ENCODE data around the gene MYO5C. TPM values are rescaled to one million over a fixed set of nuclear protein-coding genes. Genes with fewer than 3 reads are reported as not detected.
A peak's percentile ranks its signal among the peaks of the same experiment; 100 is the strongest.

The MYO5C gene
- total and polyA plus RNA-seq, 12 donors = 0.81 to 10.7 (median 2.5) TPM

DNA sequence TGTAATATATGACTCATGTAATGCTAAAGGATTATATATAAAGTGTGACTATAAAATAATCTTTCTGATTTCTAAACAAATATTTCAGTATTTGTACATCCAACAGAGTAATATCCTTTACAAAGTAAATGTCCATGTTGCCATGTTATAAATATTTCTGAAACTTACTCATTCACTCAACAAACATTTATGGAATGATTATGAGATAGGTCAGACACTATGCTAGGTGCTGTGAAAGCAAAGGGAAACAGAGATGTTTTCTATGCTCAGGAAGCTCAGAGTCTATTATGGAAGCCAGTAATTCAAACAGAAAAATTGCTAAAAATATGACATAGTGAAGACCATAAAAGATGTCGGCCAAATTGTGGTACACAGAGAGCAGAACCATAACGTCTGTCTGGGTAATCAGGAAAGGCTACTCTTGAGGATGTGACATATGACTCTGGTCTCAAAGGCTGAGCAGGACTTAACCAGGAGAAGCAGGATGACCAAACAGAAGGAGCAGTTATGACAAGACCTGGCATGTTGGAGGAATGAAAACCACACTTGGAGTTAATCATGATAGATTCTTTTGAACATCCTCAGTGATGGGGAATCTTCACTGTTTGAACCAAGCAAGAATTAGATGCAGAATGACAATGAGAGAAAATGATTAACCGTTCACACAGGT lies 39.0 kb upstream of the MYO5C start:
- DNase-seq = no peak
- no peak for TF ChIP-seq CTCF (IDR thresholded peaks at IDR 0.05)
- TF ChIP-seq POLR2A (IDR thresholded peaks at IDR 0.05) = no peak
- Histone ChIP-seq H3K36me3 (replicated peaks in 1 of 2) (no peaks in the 10 kb centered on the region), H3K4me1 (replicated peaks in 1 of 2) (no peaks in the 10 kb centered on the region), H3K4me3 (no peak overlapping the region), H3K27me3 (no peaks in the 10 kb centered on the region), H3K27ac (no peak overlapping the region), H3K9me3 (replicated peaks in 1 of 3) (no peaks in the 10 kb centered on the region)
- 85 to 94% (median 90%) methylated on average over 3 of the region's 3 CpGs for WGBS, 4 donors
- intact Hi-C loops (cut with DNase I) = no loop called here

DNA sequence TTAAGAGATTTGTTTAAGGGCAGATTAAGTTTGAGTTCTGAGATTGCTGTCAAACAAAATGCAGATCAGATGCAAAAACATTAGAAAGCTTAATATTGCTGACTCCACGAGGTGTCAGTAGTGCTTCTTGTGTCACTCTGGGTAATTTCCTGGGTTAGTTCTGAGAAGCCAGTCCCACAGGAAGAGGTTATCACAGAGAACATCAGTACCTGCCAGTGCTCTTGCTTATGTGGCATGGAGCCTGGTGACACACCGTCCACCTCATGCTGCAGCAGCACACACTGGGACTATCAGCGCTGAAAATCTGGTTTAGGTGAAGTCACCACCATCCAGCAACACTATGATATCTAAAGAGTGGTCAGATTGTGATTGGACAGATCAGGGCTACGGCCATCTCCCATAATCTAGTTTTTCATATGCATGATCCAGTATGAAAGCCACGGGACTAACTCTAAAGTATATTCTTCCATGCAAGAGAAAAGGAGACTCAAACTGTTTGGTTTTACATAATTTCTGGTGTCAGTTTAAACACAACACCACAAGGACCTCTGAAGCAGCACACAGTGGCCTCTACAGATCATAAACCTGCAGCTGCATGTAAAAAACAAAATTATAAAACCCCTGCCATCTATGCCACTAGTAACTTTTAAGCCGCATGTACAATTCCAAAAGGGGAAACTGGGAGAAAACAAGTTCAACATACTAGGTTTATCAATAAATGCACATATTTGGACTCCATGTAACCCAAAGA lies 36.1 kb upstream of the MYO5C start:
- peaks cover 0 to 12% of the 10 kb centered on the region in 2 donors for H3K36me3 ChIP-seq (replicated peaks in 1 of 2)
- intact Hi-C loops (cut with DNase I) = no loop called here

DNA sequence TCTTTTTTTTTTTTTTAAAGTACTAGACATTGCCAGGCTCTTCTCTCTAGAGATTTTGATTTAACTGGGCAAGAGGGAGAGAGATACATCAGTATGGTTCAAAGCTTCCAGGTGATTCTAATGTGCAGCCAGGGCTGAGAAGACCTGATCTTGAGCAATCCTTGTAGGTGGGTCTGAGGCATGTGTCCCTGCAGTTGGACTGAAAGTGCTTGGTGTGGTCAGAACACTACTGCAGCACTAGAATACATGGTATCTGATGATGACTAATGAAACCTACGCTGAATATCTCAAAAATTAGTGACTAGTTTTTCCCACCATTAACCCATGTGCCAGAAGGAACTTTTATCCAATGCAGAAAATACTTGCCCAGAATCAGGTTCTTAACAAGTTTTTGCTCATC lies 34.4 kb upstream of the MYO5C start:
- DNase-seq = no peak
- no peaks in the 10 kb centered on the region for H3K9me3 ChIP-seq (replicated peaks in 1 of 3)
- H3K4me1 ChIP-seq (replicated peaks in 1 of 2) = peaks cover 0 to 3% of the 10 kb centered on the region in 2 donors
- intact Hi-C loops (cut with DNase I) = no loop called here
- H3K4me3 ChIP-seq = no peak overlapping the region
- no peaks in the 10 kb centered on the region for H3K27me3 ChIP-seq
- H3K36me3 ChIP-seq (replicated peaks in 1 of 2) = peaks cover 0 to 12% of the 10 kb centered on the region in 2 donors
- WGBS, 4 donors = 72 to 93% (median 82%) methylated on average over 1 of the region's 1 CpG
- TF ChIP-seq POLR2A (IDR thresholded peaks at IDR 0.05) = no peak
- H3K27ac ChIP-seq = no peak overlapping the region

More for the DNA sequence above, 36.1 kb upstream of the MYO5C start:
- Histone ChIP-seq H3K4me1 (replicated peaks in 1 of 2) (peaks cover 0 to 3% of the 10 kb centered on the region in 2 donors), H3K9me3 (replicated peaks in 1 of 3) (no peaks in the 10 kb centered on the region), H3K27ac (no peak overlapping the region), H3K27me3 (no peaks in the 10 kb centered on the region), H3K4me3 (no peak overlapping the region)
- TF ChIP-seq POLR2A (IDR thresholded peaks at IDR 0.05) (no peak), CTCF (IDR thresholded peaks at IDR 0.05) (peak in 4 of 6 experiments; percentile 40 to 59 (median 51))
- peak; percentile 23 to 68 (median 34) for DNase-seq
- WGBS, 4 donors = 45 to 54% (median 50%) methylated on average over 6 of the region's 6 CpGs

GRCh38 chr15:52329150-52329549 lies 33.5 kb upstream of the MYO5C start:
- 95 to 100% (median 97%) methylated on average over 2 of the region's 2 CpGs for WGBS, 4 donors

More at GRCh38 chr15:52329150-52329549, 33.5 kb upstream of the MYO5C start:
- no peaks in the 10 kb centered on the region for H3K27me3 ChIP-seq
- TF ChIP-seq POLR2A (IDR thresholded peaks at IDR 0.05) (no peak), CTCF (IDR thresholded peaks at IDR 0.05) (no peak)
- H3K36me3 ChIP-seq (replicated peaks in 1 of 2) = peaks cover 0 to 12% of the 10 kb centered on the region in 2 donors
- no peak overlapping the region for H3K4me3 ChIP-seq
- peaks cover 0 to 3% of the 10 kb centered on the region in 2 donors for H3K4me1 ChIP-seq (replicated peaks in 1 of 2)
- DNase-seq = no peak
- no peaks in the 10 kb centered on the region for H3K9me3 ChIP-seq (replicated peaks in 1 of 3)
- H3K27ac ChIP-seq = no peak overlapping the region
- intact Hi-C loops (cut with DNase I) = no loop called here

All from adrenal gland (tissue), 12 donors.